Measurements from ENCODE around the gene LY6G5B. TPM values are rescaled to one million over a fixed set of nuclear protein-coding genes. Genes with fewer than 3 reads are reported as not detected.
A peak's percentile ranks its signal among the peaks of the same experiment; 100 is the strongest.

The LY6G5B gene
- total RNA-seq, 5 donors from 2014 or later (not counting 1 experiment from before 2014, with no cell fraction given) = 29.7 to 50.5 (median 40.9) TPM

DNA sequence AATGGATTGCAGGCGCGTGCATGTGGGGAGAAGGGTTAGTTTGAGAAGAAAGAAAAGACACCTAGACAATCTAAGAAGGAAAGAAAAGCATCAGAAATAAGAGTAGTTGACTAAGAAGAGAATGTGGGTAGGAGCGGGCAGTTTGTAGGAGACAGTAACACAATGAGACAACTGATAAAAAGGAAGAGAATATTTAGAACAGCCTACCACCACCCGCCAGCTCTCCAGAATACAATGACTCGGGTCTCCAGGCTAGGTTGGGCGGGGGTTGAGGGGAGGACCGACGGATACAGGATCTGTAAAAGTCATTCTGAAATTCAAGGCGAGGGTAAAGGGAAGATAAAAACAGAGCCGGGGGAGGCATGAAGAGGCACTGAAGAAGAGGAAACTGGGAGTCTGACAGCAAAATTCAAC, 32.6 kb downstream of the LY6G5B start:
- DNase-seq (peak in 2 of 35 experiments; percentile 9 to 14), ATAC-seq (replicated peaks in 1 of 4) (peak in 3 of 4 experiments; percentile 1 to 3 (median 3))
- Mint-ChIP-seq H3K27me3 (no peaks in the 10 kb centered on the region), H3K36me3 (peaks cover 13% of the 10 kb centered on the region), H3K9me3 (no peaks in the 10 kb centered on the region), H3K27ac (peak overlapping the region; percentile 94 to 98), H3K4me1 (peaks cover 38 to 44% (median 42%) of the 10 kb centered on the region in 3 donors), H3K4me3 (peak overlapping the region; percentile 98 to 99 (median 98))
- whole genome bisulfite sequencing (ENCODE audit: insufficient coverage) = 4% methylated on average over 4 of the region's 10 CpGs
- Histone ChIP-seq H3K9me3 (no peaks in the 10 kb centered on the region), H3K36me3 (ENCODE audit: control insufficient read depth in 2 of 2, extremely low read depth in 1 of 2, insufficient read depth in 1 of 2, low read length in 1 of 2) (peaks cover 7 to 13% of the 10 kb centered on the region in 2 donors), H3K4me1 (ENCODE audit: control insufficient read depth in 1 of 2, extremely low read depth in 1 of 2, insufficient read depth in 2 of 2, low read length in 2 of 2) (peaks cover 13 to 32% of the 10 kb centered on the region in 2 experiments), H3K4me3 (ENCODE audit: control insufficient read depth in 1 of 2, extremely low read depth in 1 of 2, low read length in 1 of 2) (peak overlapping the region; percentile 82 to 99), H3K27ac (ENCODE audit: low read length) (peak overlapping the region; percentile 96), H3K27me3 (replicated peaks in 1 of 2; ENCODE audit: control insufficient read depth in 2 of 2, extremely low read depth in 1 of 2, insufficient read depth in 2 of 2, low read length in 1 of 2) (peaks cover 0 to 2% of the 10 kb centered on the region in 2 experiments)
- ChIA-PET CTCF (interaction anchor here in 1 of 2 donors (0.7 to 1.2 kb wide), 2 partner anchors 12 to 37 kb away, joined by 3 read pairs; partner anchors contain the start of gene GPANK1), POLR2A (interaction anchor here in 1 of 2 donors (1.3 kb wide), 1 partner anchor 36 kb away, joined by 3 read pairs; no protein-coding TSS in a partner anchor)

DNA sequence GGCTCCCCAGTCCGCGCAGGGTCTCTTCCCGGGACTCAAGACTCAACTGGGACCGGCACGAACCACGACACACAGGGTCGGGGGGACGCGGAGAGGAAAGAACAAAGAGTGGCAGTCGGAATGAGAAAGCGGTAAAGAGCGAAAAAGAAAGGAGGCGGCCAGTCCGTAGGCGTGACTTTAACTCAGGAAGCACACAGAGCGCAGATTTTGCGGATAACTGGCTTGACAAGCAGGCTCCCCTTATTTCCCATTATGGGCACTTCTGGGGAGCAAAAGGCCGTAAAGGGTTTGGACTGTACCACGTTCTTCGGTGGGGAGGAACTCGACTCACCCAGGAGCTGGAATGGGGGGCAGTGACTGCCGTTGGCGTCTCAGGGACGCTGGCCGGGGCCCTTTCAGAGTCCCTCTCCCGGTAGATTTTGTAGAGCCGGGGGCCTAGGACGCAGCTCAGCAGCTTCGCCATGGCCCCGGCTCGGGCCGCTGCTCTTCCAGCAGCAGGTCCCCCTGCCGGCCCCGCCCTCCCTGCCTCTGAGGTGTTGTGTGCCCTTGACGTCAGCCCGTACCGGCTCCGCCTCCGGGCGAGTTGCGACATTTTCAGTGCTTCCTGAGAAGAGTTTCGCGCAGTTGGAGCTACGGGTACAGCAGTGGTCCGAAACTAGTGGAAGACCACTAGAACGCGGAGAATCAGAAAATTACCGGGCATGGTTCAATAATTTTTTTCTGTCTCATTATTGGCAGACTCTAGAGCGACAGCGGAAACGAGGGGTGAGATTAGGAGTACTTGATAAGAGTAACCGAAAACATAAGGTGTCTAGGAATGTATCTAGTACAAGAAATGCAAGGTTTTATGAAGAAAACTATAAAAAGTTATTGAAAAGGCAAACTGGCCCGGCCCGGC, 33.3 kb downstream of the LY6G5B start, which contains the start of gene ABHD16A:
Gene ABHD16A (minus strand): TSS at position 506 of the 898 bp plus-strand sequence. CDS start 43 bp downstream, at position 463.
- Histone ChIP-seq H3K27me3 (replicated peaks in 1 of 2; ENCODE audit: control insufficient read depth in 2 of 2, extremely low read depth in 1 of 2, insufficient read depth in 2 of 2, low read length in 1 of 2) (peaks cover 0 to 4% of the 10 kb centered on the region in 2 experiments), H3K36me3 (ENCODE audit: control insufficient read depth in 2 of 2, extremely low read depth in 1 of 2, insufficient read depth in 1 of 2, low read length in 1 of 2) (peaks cover 7 to 8% of the 10 kb centered on the region in 2 donors), H3K4me1 (ENCODE audit: control insufficient read depth in 1 of 2, extremely low read depth in 1 of 2, insufficient read depth in 2 of 2, low read length in 2 of 2) (peaks cover 13 to 32% of the 10 kb centered on the region in 2 experiments), H3K9me3 (no peaks in the 10 kb centered on the region), H3K4me3 (ENCODE audit: control insufficient read depth in 1 of 2, extremely low read depth in 1 of 2, low read length in 1 of 2) (peak within 1 kb of the TSS; percentile 82 to 99), H3K27ac (ENCODE audit: low read length) (peak within 1 kb of the TSS; percentile 96)
- WGBS (ENCODE audit: insufficient coverage) = under 1% methylated on average over 50 of the region's 54 CpGs
- Mint-ChIP-seq H3K36me3 (peaks cover 6% of the 10 kb centered on the region), H3K4me1 (peaks cover 32 to 37% (median 35%) of the 10 kb centered on the region in 3 donors), H3K27ac (peak within 1 kb of the TSS; percentile 94 to 98), H3K27me3 (no peaks in the 10 kb centered on the region), H3K9me3 (no peaks in the 10 kb centered on the region), H3K4me3 (peak within 1 kb of the TSS; percentile 98 to 99 (median 98))
- ATAC-seq (replicated peaks in 1 of 4) (peak; percentile 94 to 95 (median 95)), DNase-seq (peak; percentile 95 to 100 (median 98))
- CTCF ChIA-PET = interaction anchor here (0.6 to 1.2 kb wide), 5 partner anchors 12 to 1142 kb away, joined by 3 read pairs; partner anchors contain the start of genes GPANK1 (in 1 of the 2) and NEU1 (in 1 of the 2)
- POLR2A ChIA-PET = interaction anchor here in 1 of 2 donors (0.6 to 1.3 kb wide), 3 partner anchors 35 to 160 kb away, joined by 3 to 10 read pairs (median 3); partner anchors contain the start of genes BAG6 and NEU1

- H3K27me3 ChIP-seq (replicated peaks in 1 of 2; ENCODE audit: control insufficient read depth in 2 of 2, extremely low read depth in 1 of 2, insufficient read depth in 2 of 2, low read length in 1 of 2) = peaks cover 0 to 19% of the 10 kb centered on the region in 2 experiments
- no peak overlapping the region for H3K4me3 ChIP-seq (ENCODE audit: control insufficient read depth in 1 of 2, extremely low read depth in 1 of 2, low read length in 1 of 2)
- H3K36me3 Mint-ChIP-seq = peaks cover 3% of the 10 kb centered on the region
- no peaks in the 10 kb centered on the region for H3K9me3 ChIP-seq
- H3K4me1 ChIP-seq (ENCODE audit: control insufficient read depth in 1 of 2, extremely low read depth in 1 of 2, insufficient read depth in 2 of 2, low read length in 2 of 2) = peaks cover 13 to 28% of the 10 kb centered on the region in 2 experiments
- no CpG with 5 or more reads among the region's 6 CpGs for WGBS (ENCODE audit: insufficient coverage)
- CTCF ChIA-PET = no interaction called here
- H3K27me3 Mint-ChIP-seq = no peaks in the 10 kb centered on the region
- POLR2A ChIA-PET = interaction anchor here (0.6 to 0.8 kb wide), 3 partner anchors 11 to 250 kb away, joined by 3 to 9 read pairs (median 4); no protein-coding TSS in a partner anchor
- DNase-seq (no peak), ATAC-seq (replicated peaks in 1 of 4) (no peak)
- H3K4me1 Mint-ChIP-seq = peaks cover 27 to 33% (median 30%) of the 10 kb centered on the region in 3 donors
- H3K27ac Mint-ChIP-seq = no peak overlapping the region
- no peaks in the 10 kb centered on the region for H3K36me3 ChIP-seq (ENCODE audit: control insufficient read depth in 2 of 2, extremely low read depth in 1 of 2, insufficient read depth in 1 of 2, low read length in 1 of 2)
- no peaks in the 10 kb centered on the region for H3K9me3 Mint-ChIP-seq
- H3K4me3 Mint-ChIP-seq = no peak overlapping the region
- no peak overlapping the region for H3K27ac ChIP-seq (ENCODE audit: low read length)
These were observed 36.2 kb downstream of the LY6G5B start for GRCh38 chr6:31705931-31706330.

- peaks cover 25 to 32% (median 30%) of the 10 kb centered on the region in 3 donors for H3K4me1 Mint-ChIP-seq
- no peaks in the 10 kb centered on the region for H3K9me3 Mint-ChIP-seq
- DNase-seq (no peak), ATAC-seq (replicated peaks in 1 of 4) (no peak)
- no peaks in the 10 kb centered on the region for H3K36me3 Mint-ChIP-seq
- no peaks in the 10 kb centered on the region for H3K27me3 Mint-ChIP-seq
- H3K4me3 Mint-ChIP-seq = no peak within 1 kb of the TSS
- H3K27ac ChIP-seq (ENCODE audit: low read length) = no peak within 1 kb of the TSS
- POLR2A ChIA-PET = interaction anchor here (0.6 to 0.8 kb wide), 3 partner anchors 11 to 249 kb away, joined by 3 to 9 read pairs (median 4); no protein-coding TSS in a partner anchor
- no peaks in the 10 kb centered on the region for H3K36me3 ChIP-seq (ENCODE audit: control insufficient read depth in 2 of 2, extremely low read depth in 1 of 2, insufficient read depth in 1 of 2, low read length in 1 of 2)
- peaks cover 0 to 19% of the 10 kb centered on the region in 2 experiments for H3K27me3 ChIP-seq (replicated peaks in 1 of 2; ENCODE audit: control insufficient read depth in 2 of 2, extremely low read depth in 1 of 2, insufficient read depth in 2 of 2, low read length in 1 of 2)
- H3K9me3 ChIP-seq = no peaks in the 10 kb centered on the region
- CTCF ChIA-PET = interaction anchor here in 1 of 2 donors (0.6 kb wide), 1 partner anchor 123 kb away, joined by 5 read pairs; no protein-coding TSS in a partner anchor
- peaks cover 12 to 29% of the 10 kb centered on the region in 2 experiments for H3K4me1 ChIP-seq (ENCODE audit: control insufficient read depth in 1 of 2, extremely low read depth in 1 of 2, insufficient read depth in 2 of 2, low read length in 2 of 2)
- no CpG with 5 or more reads among the region's 3 CpGs for WGBS (ENCODE audit: insufficient coverage)
- no peak within 1 kb of the TSS for H3K27ac Mint-ChIP-seq
- H3K4me3 ChIP-seq (ENCODE audit: control insufficient read depth in 1 of 2, extremely low read depth in 1 of 2, low read length in 1 of 2) = no peak within 1 kb of the TSS
These were observed 36.8 kb downstream of the LY6G5B start, which contains the start of gene LY6G6F for GRCh38 chr6:31706599-31706998. Gene LY6G6F, plus strand, starts transcription at chr6:31706866. Its CDS starts 41 bp downstream, at chr6:31706907.

- H3K27me3 ChIP-seq (replicated peaks in 1 of 2; ENCODE audit: control insufficient read depth in 2 of 2, extremely low read depth in 1 of 2, insufficient read depth in 2 of 2, low read length in 1 of 2) = peaks cover 0 to 19% of the 10 kb centered on the region in 2 experiments
- H3K9me3 Mint-ChIP-seq = no peaks in the 10 kb centered on the region
- H3K36me3 Mint-ChIP-seq = no peaks in the 10 kb centered on the region
- ChIA-PET CTCF (no interaction called here), POLR2A (no interaction called here)
- no peak overlapping the region for H3K4me3 Mint-ChIP-seq
- peaks cover 2 to 21% of the 10 kb centered on the region in 2 experiments for H3K4me1 ChIP-seq (ENCODE audit: control insufficient read depth in 1 of 2, extremely low read depth in 1 of 2, insufficient read depth in 2 of 2, low read length in 2 of 2)
- no peaks in the 10 kb centered on the region for H3K36me3 ChIP-seq (ENCODE audit: control insufficient read depth in 2 of 2, extremely low read depth in 1 of 2, insufficient read depth in 1 of 2, low read length in 1 of 2)
- WGBS (ENCODE audit: insufficient coverage) = 81% methylated on average over 3 of the region's 10 CpGs
- peaks cover 24 to 28% (median 26%) of the 10 kb centered on the region in 3 donors for H3K4me1 Mint-ChIP-seq
- no peak overlapping the region for H3K27ac Mint-ChIP-seq
- no peak for DNase-seq
- no peak overlapping the region for H3K4me3 ChIP-seq (ENCODE audit: control insufficient read depth in 1 of 2, extremely low read depth in 1 of 2, low read length in 1 of 2)
- no peak for ATAC-seq (replicated peaks in 1 of 4)
- no peaks in the 10 kb centered on the region for H3K27me3 Mint-ChIP-seq
- no peak overlapping the region for H3K27ac ChIP-seq (ENCODE audit: low read length)
- no peaks in the 10 kb centered on the region for H3K9me3 ChIP-seq
These were observed 37.9 kb downstream of the LY6G5B start for GRCh38 chr6:31707701-31708100.

DNA sequence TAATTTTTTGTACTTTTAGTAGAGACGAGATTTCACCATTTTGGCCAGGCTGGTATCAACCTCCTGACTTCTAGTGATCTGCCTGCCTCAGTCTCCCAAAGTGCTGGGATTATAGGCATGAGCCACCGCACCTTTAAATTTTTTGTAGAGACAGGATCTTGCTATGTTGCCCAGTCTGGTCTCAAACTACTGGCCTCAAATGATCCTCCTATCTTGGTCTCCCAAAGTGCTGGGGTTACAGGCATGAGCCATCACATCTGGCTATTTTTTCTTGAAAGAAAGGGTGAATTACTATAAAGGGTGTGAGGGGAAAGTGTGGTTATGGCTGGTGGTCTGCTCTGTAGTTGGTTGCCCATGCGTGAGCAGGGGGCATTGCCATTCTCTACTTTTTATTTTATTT, 38.4 kb downstream of the LY6G5B start:
- H3K4me1 ChIP-seq (ENCODE audit: control insufficient read depth in 1 of 2, extremely low read depth in 1 of 2, insufficient read depth in 2 of 2, low read length in 2 of 2) = peaks cover 5 to 21% of the 10 kb centered on the region in 2 experiments
- H3K9me3 Mint-ChIP-seq = no peaks in the 10 kb centered on the region
- H3K4me3 ChIP-seq (ENCODE audit: control insufficient read depth in 1 of 2, extremely low read depth in 1 of 2, low read length in 1 of 2) = no peak overlapping the region
- H3K36me3 ChIP-seq (ENCODE audit: control insufficient read depth in 2 of 2, extremely low read depth in 1 of 2, insufficient read depth in 1 of 2, low read length in 1 of 2) = no peaks in the 10 kb centered on the region
- DNase-seq = no peak
- no peaks in the 10 kb centered on the region for H3K9me3 ChIP-seq
- H3K36me3 Mint-ChIP-seq = no peaks in the 10 kb centered on the region
- no CpG with 5 or more reads among the region's 3 CpGs for WGBS (ENCODE audit: insufficient coverage)
- peaks cover 0 to 21% of the 10 kb centered on the region in 2 experiments for H3K27me3 ChIP-seq (replicated peaks in 1 of 2; ENCODE audit: control insufficient read depth in 2 of 2, extremely low read depth in 1 of 2, insufficient read depth in 2 of 2, low read length in 1 of 2)
- H3K27ac ChIP-seq (ENCODE audit: low read length) = no peak overlapping the region
- no peak for ATAC-seq (replicated peaks in 1 of 4)
- H3K4me1 Mint-ChIP-seq = peaks cover 21 to 26% (median 24%) of the 10 kb centered on the region in 3 donors
- no peaks in the 10 kb centered on the region for H3K27me3 Mint-ChIP-seq
- no peak overlapping the region for H3K27ac Mint-ChIP-seq
- POLR2A ChIA-PET = interaction anchor here in 1 of 2 donors (0.6 kb wide), 1 partner anchor 123 kb away, joined by 3 read pairs; no protein-coding TSS in a partner anchor
- H3K4me3 Mint-ChIP-seq = no peak overlapping the region
- CTCF ChIA-PET = interaction anchor here in 1 of 2 donors (0.6 kb wide), 1 partner anchor 123 kb away, joined by 3 read pairs; no protein-coding TSS in a partner anchor
